K562 (cell line): ENCODE results near the gene WIF1. TPM values are rescaled to one million over a fixed set of nuclear protein-coding genes. Genes with fewer than 3 reads are reported as not detected.

ENCODE experiments used
- ELF2 ChIP-seq: fragments of 250-450 bp; sonication (Bioruptor Pico); IDR thresholded peaks from 2 replicates; pipeline ENCODE4 v1.5.0; 2021; ENCODE audit warnings: mild to moderate bottlenecking
- FIP1L1 ChIP-seq: fragments of 200-400 bp; formaldehyde crosslinking; IDR thresholded peaks from 2 replicates; pipeline ENCODE4 v1.6.1; 2018; ENCODE audit warnings: mild to moderate bottlenecking, low read depth, low read length; ENCODE audit not compliant: poor library complexity, severe bottlenecking
- FOXK1 ChIP-seq: sonication (generic); formaldehyde crosslinking; IDR thresholded peaks from 2 replicates; pipeline ENCODE4 v1.8.0; 2022; ENCODE audit warnings: missing genetic modification reagents, mild to moderate bottlenecking, borderline replicate concordance
- GABPA ChIP-seq: fragments of 200-800 bp; sonication (Bioruptor generic); conservative IDR thresholded peaks from 2 replicates; pipeline ENCODE4 v1.6.1; 2016; ENCODE audit warnings: low read depth, missing genetic modification characterization, missing compliant biosample characterization
- HDAC6 ChIP-seq: IDR thresholded peaks from 2 replicates; pipeline ENCODE4 v1.6.1; 2012; ENCODE audit warnings: low read depth, mild to moderate bottlenecking, control low read depth, inconsistent platforms, low read length, moderate library complexity
- KAT7 ChIP-seq: sonication (generic); formaldehyde crosslinking; IDR thresholded peaks from 2 replicates; pipeline ENCODE4 v1.8.0; 2022; ENCODE audit warnings: missing genetic modification reagents, mild to moderate bottlenecking, borderline replicate concordance
- KDM1A ChIP-seq, 2 experiments: fragments of 450-650 bp; IDR thresholded peaks; 2 replicates each; pipeline ENCODE4 v1.6.1; 2016; ENCODE audit warnings: mild to moderate bottlenecking in 2 of 2
- MEF2D ChIP-seq: conservative IDR thresholded peaks from 2 replicates; pipeline ENCODE4 v1.6.1; 2016; ENCODE audit warnings: low read depth, missing genetic modification characterization, missing compliant biosample characterization
- polyA plus RNA-seq, 8 experiments: library from polyadenylated mRNA; depleted of rRNA in 4 of 8; stranded (reverse) in 5 of 8; unstranded in 3 of 8; fragments of >200 nt; fragmentation: Nextera tagmentation in 2 of 8; fragmentation: Illumina TruSeq in 1 of 8; extraction: Ambion mirVana in 2 of 8; extraction: Trizol in 1 of 8; gene quantifications; 2 replicates each; pipeline versions ENCODE4 v1.2.1 to v1.2.3, GENCODE V29; 2011 to 2014; ENCODE audit warnings: inconsistent platforms in 1 of 8, missing spikeins in 1 of 8
- total RNA-seq, 7 experiments: library from RNA; depleted of rRNA in 6 of 7; stranded (reverse); fragments of >200 nt in 6 of 7; fragmentation: Illumina TruSeq in 2 of 7; extraction: Trizol in 2 of 7; gene quantifications; 2 replicates each; pipeline versions ENCODE4 v1.2.1 to v1.2.3, GENCODE V29; 2011 to 2021; ENCODE audit warnings: low replicate concordance in 1 of 7
- TF ChIP-seq, protein P1 (sequence below): fragments of 450-650 bp; IDR thresholded peaks from 2 replicates; pipeline ENCODE4 v1.6.1; 2017; ENCODE audit warnings: antibody characterized with exemption, mild to moderate bottlenecking
- TF ChIP-seq, protein P2 (sequence below), 2 experiments: fragments of 450-650 bp; formaldehyde crosslinking in 1 of 2; IDR thresholded peaks; 2 replicates each; pipeline versions ENCODE4 v1.4.0 to v1.6.1; 2014 to 2020; ENCODE audit warnings: mild to moderate bottlenecking in 2 of 2, borderline replicate concordance in 1 of 2, low read depth in 1 of 2
- TF ChIP-seq, protein P3 (sequence below): fragments of 450-650 bp; IDR thresholded peaks from 2 replicates; pipeline ENCODE4 v1.6.1; 2016; ENCODE audit warnings: borderline replicate concordance

The WIF1 gene
- total and polyA plus RNA-seq, 9 of the 15 experiments (the other 6 are each of a cell fraction or from before 2014, with no cell fraction given): not detected

- no peak for TF ChIP-seq FIP1L1
- no peak for TF ChIP-seq HDAC6
- no peak for TF ChIP-seq KDM1A (IDR thresholded peaks at IDR 0.05)
- peak; percentile 79 for TF ChIP-seq FOXK1 (CRISPR knock-in tag)
- peak; percentile 73; the same call in 1 of the 2 replicates for TF ChIP-seq ELF2 (CRISPR knock-in tag)
- no peak for TF ChIP-seq MEF2D (tag)
- peak; percentile 83 for TF ChIP-seq KAT7
- peak; percentile 94 for TF ChIP-seq GABPA (tag)
- TF ChIP-seq, protein P1, sequence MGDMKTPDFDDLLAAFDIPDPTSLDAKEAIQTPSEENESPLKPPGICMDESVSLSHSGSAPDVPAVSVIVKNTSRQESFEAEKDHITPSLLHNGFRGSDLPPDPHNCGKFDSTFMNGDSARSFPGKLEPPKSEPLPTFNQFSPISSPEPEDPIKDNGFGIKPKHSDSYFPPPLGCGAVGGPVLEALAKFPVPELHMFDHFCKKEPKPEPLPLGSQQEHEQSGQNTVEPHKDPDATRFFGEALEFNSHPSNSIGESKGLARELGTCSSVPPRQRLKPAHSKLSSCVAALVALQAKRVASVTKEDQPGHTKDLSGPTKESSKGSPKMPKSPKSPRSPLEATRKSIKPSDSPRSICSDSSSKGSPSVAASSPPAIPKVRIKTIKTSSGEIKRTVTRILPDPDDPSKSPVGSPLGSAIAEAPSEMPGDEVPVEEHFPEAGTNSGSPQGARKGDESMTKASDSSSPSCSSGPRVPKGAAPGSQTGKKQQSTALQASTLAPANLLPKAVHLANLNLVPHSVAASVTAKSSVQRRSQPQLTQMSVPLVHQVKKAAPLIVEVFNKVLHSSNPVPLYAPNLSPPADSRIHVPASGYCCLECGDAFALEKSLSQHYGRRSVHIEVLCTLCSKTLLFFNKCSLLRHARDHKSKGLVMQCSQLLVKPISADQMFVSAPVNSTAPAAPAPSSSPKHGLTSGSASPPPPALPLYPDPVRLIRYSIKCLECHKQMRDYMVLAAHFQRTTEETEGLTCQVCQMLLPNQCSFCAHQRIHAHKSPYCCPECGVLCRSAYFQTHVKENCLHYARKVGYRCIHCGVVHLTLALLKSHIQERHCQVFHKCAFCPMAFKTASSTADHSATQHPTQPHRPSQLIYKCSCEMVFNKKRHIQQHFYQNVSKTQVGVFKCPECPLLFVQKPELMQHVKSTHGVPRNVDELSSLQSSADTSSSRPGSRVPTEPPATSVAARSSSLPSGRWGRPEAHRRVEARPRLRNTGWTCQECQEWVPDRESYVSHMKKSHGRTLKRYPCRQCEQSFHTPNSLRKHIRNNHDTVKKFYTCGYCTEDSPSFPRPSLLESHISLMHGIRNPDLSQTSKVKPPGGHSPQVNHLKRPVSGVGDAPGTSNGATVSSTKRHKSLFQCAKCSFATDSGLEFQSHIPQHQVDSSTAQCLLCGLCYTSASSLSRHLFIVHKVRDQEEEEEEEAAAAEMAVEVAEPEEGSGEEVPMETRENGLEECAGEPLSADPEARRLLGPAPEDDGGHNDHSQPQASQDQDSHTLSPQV: peak; percentile 81
- TF ChIP-seq, protein P2, sequence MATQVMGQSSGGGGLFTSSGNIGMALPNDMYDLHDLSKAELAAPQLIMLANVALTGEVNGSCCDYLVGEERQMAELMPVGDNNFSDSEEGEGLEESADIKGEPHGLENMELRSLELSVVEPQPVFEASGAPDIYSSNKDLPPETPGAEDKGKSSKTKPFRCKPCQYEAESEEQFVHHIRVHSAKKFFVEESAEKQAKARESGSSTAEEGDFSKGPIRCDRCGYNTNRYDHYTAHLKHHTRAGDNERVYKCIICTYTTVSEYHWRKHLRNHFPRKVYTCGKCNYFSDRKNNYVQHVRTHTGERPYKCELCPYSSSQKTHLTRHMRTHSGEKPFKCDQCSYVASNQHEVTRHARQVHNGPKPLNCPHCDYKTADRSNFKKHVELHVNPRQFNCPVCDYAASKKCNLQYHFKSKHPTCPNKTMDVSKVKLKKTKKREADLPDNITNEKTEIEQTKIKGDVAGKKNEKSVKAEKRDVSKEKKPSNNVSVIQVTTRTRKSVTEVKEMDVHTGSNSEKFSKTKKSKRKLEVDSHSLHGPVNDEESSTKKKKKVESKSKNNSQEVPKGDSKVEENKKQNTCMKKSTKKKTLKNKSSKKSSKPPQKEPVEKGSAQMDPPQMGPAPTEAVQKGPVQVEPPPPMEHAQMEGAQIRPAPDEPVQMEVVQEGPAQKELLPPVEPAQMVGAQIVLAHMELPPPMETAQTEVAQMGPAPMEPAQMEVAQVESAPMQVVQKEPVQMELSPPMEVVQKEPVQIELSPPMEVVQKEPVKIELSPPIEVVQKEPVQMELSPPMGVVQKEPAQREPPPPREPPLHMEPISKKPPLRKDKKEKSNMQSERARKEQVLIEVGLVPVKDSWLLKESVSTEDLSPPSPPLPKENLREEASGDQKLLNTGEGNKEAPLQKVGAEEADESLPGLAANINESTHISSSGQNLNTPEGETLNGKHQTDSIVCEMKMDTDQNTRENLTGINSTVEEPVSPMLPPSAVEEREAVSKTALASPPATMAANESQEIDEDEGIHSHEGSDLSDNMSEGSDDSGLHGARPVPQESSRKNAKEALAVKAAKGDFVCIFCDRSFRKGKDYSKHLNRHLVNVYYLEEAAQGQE (IDR thresholded peaks at IDR 0.05; ENCODE audit: borderline replicate concordance): no peak
- TF ChIP-seq, protein P2 (CRISPR knock-in tag; IDR thresholded peaks at IDR 0.05; ENCODE audit: low read depth): 0 out of 2 replicates have a peak, but pooled peaks have one; percentile 69
- TF ChIP-seq, protein P3, sequence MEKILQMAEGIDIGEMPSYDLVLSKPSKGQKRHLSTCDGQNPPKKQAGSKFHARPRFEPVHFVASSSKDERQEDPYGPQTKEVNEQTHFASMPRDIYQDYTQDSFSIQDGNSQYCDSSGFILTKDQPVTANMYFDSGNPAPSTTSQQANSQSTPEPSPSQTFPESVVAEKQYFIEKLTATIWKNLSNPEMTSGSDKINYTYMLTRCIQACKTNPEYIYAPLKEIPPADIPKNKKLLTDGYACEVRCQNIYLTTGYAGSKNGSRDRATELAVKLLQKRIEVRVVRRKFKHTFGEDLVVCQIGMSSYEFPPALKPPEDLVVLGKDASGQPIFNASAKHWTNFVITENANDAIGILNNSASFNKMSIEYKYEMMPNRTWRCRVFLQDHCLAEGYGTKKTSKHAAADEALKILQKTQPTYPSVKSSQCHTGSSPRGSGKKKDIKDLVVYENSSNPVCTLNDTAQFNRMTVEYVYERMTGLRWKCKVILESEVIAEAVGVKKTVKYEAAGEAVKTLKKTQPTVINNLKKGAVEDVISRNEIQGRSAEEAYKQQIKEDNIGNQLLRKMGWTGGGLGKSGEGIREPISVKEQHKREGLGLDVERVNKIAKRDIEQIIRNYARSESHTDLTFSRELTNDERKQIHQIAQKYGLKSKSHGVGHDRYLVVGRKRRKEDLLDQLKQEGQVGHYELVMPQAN: no peak
These were observed 48.5 kb upstream of the WIF1 start, which contains the start of gene LEMD3 (continued) for GRCh38 chr12:65169320-65170208.
